HG02610 (cell line): ENCODE measurements around the gene GNG7.
"Not testable (repeated sequence)": the region's sequence is repeated elsewhere in the genome, so short reads cannot be mapped to it uniquely, and the experiment has no call there.

Source experiments
- ATAC-seq: cut with Tn5 transposase; IDR thresholded peaks from one replicate; pipeline ENCODE4 v1.9.1; 2021; ENCODE audit warnings: mild to moderate bottlenecking, moderate library complexity; ENCODE audit not compliant: unreplicated experiment

Gene GNG7

DNA sequence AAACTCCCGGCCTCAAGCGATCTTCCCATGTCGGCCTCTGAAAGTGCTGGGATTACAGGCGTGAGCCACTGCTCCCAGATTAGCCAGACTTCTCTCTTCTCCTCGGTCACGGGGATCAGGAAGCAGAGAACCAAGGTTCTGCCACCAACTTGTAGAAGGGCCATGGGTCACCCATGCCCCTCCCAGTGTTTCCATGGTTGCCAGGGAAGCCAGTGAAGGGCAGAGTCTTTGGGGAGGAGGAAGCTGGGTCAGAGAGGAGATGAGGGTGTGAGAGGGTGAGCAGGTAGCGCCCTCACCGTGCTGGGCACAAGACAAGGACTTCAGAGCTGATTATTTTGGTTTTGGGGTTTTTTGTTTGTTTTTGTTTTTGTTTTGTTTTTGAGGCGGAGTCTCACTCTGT, 77.1 kb downstream of the GNG7 start:
- no peak for ATAC-seq

GRCh38 chr19:2624537-2625091, 77.9 kb downstream of the GNG7 start:
- ATAC-seq, result no peak

- no peak for ATAC-seq
Observed at GRCh38 chr19:2623798-2624197, 78.7 kb downstream of the GNG7 start.

- ATAC-seq, result not testable (repeated sequence)
Observed at GRCh38 chr19:2622371-2622961, 80.0 kb downstream of the GNG7 start.

GRCh38 chr19:2619076-2619475, 83.4 kb downstream of the GNG7 start:
- ATAC-seq, result no peak

DNA sequence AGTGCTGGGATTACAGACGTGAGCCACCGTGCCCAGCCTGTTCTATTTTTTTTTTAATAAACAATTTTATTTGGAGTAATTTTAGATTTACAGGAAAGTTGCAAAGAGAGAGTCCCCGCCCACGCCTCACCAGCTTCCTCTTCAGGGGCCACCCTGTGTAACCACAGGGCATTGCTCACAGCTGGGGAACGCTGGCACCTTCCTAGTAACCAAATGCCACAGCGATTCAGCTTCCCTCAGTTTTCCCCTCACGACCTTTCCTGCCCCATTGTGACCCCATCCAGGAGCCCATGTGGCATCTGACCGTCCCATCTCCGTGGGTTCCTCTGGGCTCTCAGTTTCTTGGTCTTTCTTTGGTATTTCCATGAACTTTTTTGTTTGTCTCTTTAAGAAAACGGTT, 83.9 kb downstream of the GNG7 start:
- ATAC-seq, result no peak

- ATAC-seq, result no peak
Observed at GRCh38 chr19:2617393-2618165, 84.9 kb downstream of the GNG7 start.

DNA sequence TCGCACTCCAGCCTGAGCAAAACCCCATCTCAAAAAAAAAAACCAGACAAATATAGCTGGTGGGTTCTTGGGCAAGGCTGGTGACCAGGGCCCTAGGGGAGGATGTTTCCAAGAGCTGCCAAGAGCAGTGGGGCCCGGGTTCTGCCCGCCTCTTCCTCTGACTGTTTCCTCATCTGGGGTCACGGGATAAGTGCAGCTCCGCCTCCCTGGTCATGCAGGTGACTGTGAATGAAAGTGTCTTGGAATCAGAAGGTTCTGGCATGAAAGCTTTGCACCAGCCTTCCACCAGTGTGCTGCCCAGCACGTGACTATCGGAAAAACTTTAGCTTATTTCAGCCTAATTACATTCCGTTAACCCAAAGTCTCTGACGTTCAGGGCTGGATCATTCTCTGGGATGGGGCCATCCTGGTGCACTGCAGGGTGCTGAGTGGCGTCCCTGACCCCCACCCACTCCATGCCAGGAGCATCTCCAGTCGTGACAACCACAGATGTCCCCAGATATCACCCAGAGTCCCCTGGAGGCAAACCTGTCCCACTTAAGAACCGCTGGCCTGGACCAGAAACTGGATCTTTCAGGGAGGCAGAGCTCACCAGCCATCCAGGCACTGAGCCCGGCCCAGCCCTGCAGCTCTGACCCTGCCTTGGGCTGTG, 85.6 kb downstream of the GNG7 start:
- no peak for ATAC-seq

DNA sequence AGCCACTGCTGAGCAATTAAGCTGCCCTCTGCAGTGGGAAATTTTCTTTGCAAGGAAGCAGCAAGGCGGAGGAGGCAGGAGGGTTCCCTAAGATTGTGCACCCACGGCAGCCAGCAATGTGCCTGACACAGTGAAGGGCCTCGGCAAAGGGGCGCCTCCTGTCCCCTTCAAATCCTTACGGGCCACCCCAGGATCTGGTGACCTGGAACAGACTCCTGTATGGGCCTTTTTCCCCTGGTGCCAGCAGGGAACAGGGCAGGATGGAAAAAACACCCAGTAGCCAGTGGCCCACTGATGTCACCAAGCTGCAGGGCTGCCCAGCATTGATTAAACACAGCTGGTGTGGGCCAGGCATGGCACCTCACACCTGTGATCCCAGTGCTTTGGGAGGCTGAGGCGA, 86.7 kb downstream of the GNG7 start:
- ATAC-seq, result no peak

GRCh38 chr19:2613507-2614295, 88.8 kb downstream of the GNG7 start:
- ATAC-seq, result no peak

GRCh38 chr19:2612619-2613249, 89.8 kb downstream of the GNG7 start:
- no peak for ATAC-seq

DNA sequence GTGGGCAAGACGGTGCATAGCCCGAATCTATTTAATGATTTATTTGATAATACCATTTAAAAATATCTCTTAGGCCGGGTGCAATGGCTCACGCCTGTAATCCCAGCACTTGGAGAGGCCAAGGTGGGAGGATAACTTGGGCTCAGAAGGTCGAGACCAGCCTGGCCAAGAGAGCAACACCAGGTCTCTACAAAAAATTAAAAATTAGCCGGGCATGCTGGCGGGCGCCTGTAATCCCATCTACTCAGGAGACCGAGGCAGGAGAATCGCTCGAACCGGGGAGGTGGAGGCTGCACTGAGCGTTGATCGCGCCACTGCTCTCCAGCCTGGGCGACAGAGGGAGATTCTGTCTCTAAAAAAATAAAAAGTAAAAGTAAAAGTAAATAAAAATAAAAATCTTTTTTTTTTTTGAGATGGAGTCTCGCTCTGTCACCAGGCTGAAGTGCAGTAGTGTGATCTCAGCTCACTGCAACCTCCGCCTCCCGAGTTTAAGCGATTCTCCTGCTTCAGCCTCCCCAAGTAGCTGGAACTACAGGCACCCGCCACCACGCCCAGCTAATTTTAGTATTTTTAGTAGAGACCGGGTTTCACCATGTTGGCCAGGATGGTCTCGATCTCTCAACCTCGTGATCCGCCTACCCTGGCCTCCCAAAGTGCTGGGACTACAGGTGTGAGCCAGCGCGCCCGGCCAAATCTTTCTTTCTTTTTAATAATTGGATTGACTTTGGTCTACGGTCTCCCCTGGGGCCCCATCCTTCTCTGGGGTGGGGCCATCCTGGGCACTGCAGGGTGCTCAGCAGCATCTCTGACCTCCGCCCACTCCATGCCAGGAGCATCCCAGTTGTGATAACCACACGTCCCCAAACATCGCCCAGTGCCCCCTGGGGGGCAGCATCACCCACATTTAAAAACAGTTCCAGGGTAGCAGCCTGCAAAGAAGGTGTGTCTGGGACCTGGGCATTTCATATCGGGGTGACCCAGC, 90.7 kb downstream of the GNG7 start:
- no peak for ATAC-seq

DNA sequence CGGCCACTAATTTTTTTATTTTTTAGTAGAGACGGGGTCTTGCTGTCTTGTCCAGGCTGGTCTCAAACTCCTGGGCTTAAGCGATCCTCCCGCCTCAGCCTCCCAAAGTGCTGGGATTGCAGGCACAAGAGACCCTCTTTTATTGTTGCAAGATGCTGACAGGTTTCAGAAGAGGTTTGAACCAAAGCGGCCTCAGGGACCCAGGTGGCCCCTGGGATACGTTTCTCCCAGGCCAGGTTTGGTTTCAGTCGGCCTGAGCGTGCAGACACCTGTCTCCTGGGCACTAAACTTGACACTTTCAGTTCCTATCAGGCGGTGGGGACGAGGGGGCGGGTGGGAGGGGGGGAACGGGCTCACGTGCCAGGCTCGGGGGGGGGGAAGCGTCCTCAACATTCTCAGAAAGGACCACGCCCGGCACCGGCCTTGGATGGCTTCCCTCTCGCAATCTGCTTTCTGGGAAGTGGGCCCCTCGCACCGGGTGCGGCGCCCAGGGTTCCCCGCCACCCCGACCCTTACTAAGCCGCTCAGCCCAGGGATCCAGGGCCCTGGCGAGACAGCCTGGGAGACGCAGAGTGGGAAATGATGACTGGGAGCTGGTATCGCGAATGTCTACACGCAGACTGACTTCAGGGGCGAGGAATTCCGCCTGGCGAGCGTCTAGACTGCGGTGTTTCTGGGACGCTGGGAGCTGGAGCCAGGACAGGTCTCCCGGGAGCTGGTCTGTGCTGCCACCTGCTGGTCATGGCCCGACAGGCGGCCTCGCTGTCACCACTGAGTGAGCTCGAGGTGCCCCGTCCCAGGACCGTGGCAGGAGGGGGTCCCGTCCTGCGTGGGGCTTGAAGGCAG, 91.6 kb downstream of the GNG7 start:
- ATAC-seq, result peak; percentile 28

- no peak for ATAC-seq
Observed at GRCh38 chr19:2609389-2610116, 92.9 kb downstream of the GNG7 start.

DNA sequence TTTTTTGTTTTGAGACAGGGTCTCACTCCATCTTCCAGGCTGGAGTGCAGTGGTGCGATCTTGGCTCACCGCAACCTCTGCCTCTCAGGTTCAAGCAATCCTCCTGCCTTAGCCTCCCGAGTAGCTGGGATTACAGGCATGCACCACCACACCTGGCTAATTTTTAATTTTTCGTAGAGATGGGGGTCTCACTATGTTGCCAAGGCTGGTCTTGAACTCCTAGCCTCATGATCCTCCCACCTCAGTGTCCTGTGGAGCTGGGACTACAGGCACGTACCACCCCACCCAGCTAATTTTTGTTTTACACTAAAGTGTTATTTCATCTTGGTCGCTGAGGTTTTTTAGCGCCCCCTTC, 93.5 kb downstream of the GNG7 start:
- not testable (repeated sequence) for ATAC-seq

- no peak for ATAC-seq
Observed at GRCh38 chr19:2608602-2608922, 93.9 kb downstream of the GNG7 start.

- peak; percentile 42 for ATAC-seq
Observed at GRCh38 chr19:2607712-2608601, 94.5 kb downstream of the GNG7 start.
